ENCODE measurements around the gene SYCE3. TPM values are rescaled to one million over a fixed set of nuclear protein-coding genes. Genes with fewer than 3 reads are reported as not detected.
"Not testable (repeated sequence)": the region's sequence is repeated elsewhere in the genome, so short reads cannot be mapped to it uniquely, and the experiment has no call there.

Gene SYCE3
- total RNA-seq, 1 experiment from 2014 or later = 1.3 TPM

DNA sequence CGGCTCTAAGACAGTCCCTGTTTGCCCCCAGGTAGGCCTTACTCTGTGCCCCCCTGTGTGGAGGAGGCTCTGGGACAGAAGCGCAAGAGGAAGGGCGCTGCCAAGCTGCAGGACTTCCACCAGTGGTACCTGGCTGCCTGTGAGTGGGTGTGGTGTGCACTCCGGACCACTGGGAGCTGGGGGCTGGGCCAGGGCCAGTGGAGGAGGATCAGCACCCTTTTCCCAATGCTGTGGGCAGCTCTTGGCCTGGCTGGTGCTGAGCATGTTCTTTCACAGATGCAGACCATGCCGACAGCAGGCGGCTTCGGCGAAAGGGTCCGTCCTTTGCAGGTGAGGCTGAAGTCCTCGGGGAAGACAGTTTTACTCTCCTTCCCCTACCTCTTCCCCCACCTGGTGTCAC lies 41.0 kb downstream of the SYCE3 start:
- intact Hi-C loops (cut with micrococcal nuclease) = no loop called here
- Histone ChIP-seq H3K27me3 (ENCODE audit: low read length) (no peaks in the 10 kb centered on the region), H3K4me2 (ENCODE audit: low read length) (no peak overlapping the region), H3F3A (ENCODE audit: low read length, unreplicated experiment) (no peaks in the 10 kb centered on the region), H3K4me1 (ENCODE audit: insufficient read depth, low read length) (peaks cover 9% of the 10 kb centered on the region; the same call in 1 of the 2 replicates), H3K27ac (ENCODE audit: low read length) (no peak overlapping the region), H4K20me1 (ENCODE audit: low read length) (no peaks in the 10 kb centered on the region; the same call in 1 of the 2 replicates), H3K9me3 (ENCODE audit: low read length) (no peaks in the 10 kb centered on the region), H3K9ac (ENCODE audit: low read length) (no peak overlapping the region), H3K9me2 (replicated peaks; ENCODE audit: low read length) (no peaks in the 10 kb centered on the region), H3K4me3 (ENCODE audit: low read length) (no peak overlapping the region), H3K36me3 (ENCODE audit: low read depth, low read length) (no peaks in the 10 kb centered on the region; the same call in 1 of the 2 replicates), H3K79me2 (ENCODE audit: low read length) (peaks cover 24% of the 10 kb centered on the region), H2AFZ (ENCODE audit: low read length) (no peak overlapping the region)
- DNase-seq (no peak), ATAC-seq (no peak)
- ChIA-PET CTCF (no interaction called here), POLR2A (ENCODE audit: unreplicated experiment) (no interaction called here)
- no TSS peak for BruUV-seq (replicated peaks)
- TF ChIP-seq EZH2 (IDR thresholded peaks at IDR 0.05; ENCODE audit: low read length, unreplicated experiment) (no peak), EZH2phosphoT487 (IDR thresholded peaks at IDR 0.05; ENCODE audit: borderline replicate concordance, low read length) (no peak)
- TF ChIP-seq, protein P1, sequence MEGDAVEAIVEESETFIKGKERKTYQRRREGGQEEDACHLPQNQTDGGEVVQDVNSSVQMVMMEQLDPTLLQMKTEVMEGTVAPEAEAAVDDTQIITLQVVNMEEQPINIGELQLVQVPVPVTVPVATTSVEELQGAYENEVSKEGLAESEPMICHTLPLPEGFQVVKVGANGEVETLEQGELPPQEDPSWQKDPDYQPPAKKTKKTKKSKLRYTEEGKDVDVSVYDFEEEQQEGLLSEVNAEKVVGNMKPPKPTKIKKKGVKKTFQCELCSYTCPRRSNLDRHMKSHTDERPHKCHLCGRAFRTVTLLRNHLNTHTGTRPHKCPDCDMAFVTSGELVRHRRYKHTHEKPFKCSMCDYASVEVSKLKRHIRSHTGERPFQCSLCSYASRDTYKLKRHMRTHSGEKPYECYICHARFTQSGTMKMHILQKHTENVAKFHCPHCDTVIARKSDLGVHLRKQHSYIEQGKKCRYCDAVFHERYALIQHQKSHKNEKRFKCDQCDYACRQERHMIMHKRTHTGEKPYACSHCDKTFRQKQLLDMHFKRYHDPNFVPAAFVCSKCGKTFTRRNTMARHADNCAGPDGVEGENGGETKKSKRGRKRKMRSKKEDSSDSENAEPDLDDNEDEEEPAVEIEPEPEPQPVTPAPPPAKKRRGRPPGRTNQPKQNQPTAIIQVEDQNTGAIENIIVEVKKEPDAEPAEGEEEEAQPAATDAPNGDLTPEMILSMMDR (conservative IDR thresholded peaks at IDR 0.05; ENCODE audit: low read depth, low read length) = no peak

DNA sequence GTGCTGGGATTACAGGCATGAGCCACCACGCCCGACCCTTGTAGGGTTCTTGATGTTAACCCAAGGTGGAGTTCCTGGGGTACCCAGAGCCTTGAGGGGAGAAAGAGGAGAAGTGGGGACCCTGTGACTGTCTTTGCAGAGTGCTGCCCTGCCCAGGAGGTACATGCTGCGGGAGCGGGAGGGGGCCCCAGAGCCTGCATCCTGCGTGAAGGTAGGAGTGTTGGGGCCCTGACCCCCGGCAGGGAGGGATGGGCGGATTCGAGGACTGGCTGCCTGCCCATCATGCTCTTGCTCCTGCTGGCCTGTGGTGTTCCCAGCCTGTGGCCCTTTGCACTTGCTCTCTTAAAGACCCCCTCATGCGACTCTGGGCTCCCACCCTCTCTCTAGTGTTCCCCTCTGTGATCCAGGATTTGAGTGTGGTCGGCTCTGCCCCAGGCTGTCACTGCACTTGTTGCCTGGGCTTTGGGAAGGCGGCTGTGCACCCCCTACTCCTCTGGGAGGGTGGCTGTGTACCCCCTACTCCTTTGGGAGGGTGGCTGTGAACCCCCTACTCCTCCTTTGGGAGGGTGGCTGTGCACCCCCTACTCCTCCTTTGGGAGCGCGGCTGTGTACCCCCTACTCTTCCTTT lies 41.8 kb downstream of the SYCE3 start:
- Histone ChIP-seq H3K36me3 (ENCODE audit: low read depth, low read length) (no peaks in the 10 kb centered on the region; the same call in 1 of the 2 replicates), H3K4me2 (ENCODE audit: low read length) (no peak overlapping the region), H2AFZ (ENCODE audit: low read length) (no peak overlapping the region), H3K9me2 (replicated peaks; ENCODE audit: low read length) (no peaks in the 10 kb centered on the region), H4K20me1 (ENCODE audit: low read length) (no peaks in the 10 kb centered on the region; the same call in 1 of the 2 replicates), H3K79me2 (ENCODE audit: low read length) (peaks cover 23% of the 10 kb centered on the region), H3K27me3 (ENCODE audit: low read length) (no peaks in the 10 kb centered on the region), H3K4me3 (ENCODE audit: low read length) (no peak overlapping the region), H3K9me3 (ENCODE audit: low read length) (no peaks in the 10 kb centered on the region), H3K27ac (ENCODE audit: low read length) (no peak overlapping the region), H3K9ac (ENCODE audit: low read length) (no peak overlapping the region), H3F3A (ENCODE audit: low read length, unreplicated experiment) (no peaks in the 10 kb centered on the region), H3K4me1 (ENCODE audit: insufficient read depth, low read length) (peaks cover 9% of the 10 kb centered on the region; the same call in 1 of the 2 replicates)
- no peak for DNase-seq
- POLR2A ChIA-PET (ENCODE audit: unreplicated experiment) = no interaction called here
- no peak for ATAC-seq
- CTCF ChIA-PET = no interaction called here
- TF ChIP-seq EZH2phosphoT487 (IDR thresholded peaks at IDR 0.05; ENCODE audit: borderline replicate concordance, low read length) (no peak), EZH2 (IDR thresholded peaks at IDR 0.05; ENCODE audit: low read length, unreplicated experiment) (no peak)
- TF ChIP-seq, protein P1 (conservative IDR thresholded peaks at IDR 0.05; ENCODE audit: low read depth, low read length) = no peak
- BruUV-seq (replicated peaks) = no TSS peak
- intact Hi-C loops (cut with micrococcal nuclease) = no loop called here

- not testable (repeated sequence) for H3K27me3 ChIP-seq (ENCODE audit: low read length)
Measured at GRCh38 chr22:50520184-50520583, 42.5 kb downstream of the SYCE3 start.

More at GRCh38 chr22:50520184-50520583, 42.5 kb downstream of the SYCE3 start:
- H3K4me2 ChIP-seq (ENCODE audit: low read length); ATAC-seq; H3K36me3 ChIP-seq (ENCODE audit: low read depth, low read length); H3K9ac ChIP-seq (ENCODE audit: low read length); H3F3A ChIP-seq (ENCODE audit: low read length, unreplicated experiment); POLR2A ChIA-PET (ENCODE audit: unreplicated experiment); H3K4me3 ChIP-seq (ENCODE audit: low read length); BruUV-seq (replicated peaks); H3K4me1 ChIP-seq (ENCODE audit: insufficient read depth, low read length); H3K9me3 ChIP-seq (ENCODE audit: low read length); H2AFZ ChIP-seq (ENCODE audit: low read length); H4K20me1 ChIP-seq (ENCODE audit: low read length); H3K9me2 ChIP-seq (replicated peaks; ENCODE audit: low read length); DNase-seq; H3K27ac ChIP-seq (ENCODE audit: low read length); intact Hi-C loops (cut with micrococcal nuclease); CTCF ChIA-PET: not testable (repeated sequence)
- H3K79me2 ChIP-seq (ENCODE audit: low read length) = peaks cover 26% of the 10 kb centered on the region
